Neuronal stem cell (in vitro differentiated cells): ENCODE results near the gene EPM2A.

ENCODE experiments used
- DNase-seq: peaks from one replicate; pipeline ENCODE4 v3.0.0-alpha.2; 2013; ENCODE audit warnings: low spot score
- H2AFZ ChIP-seq: one replicate; pipeline ENCODE4 v1.6.1; 2013; ENCODE audit warnings: mild to moderate bottlenecking, low read length, inconsistent platforms
- H2AK5ac ChIP-seq: 2 replicates; pipeline ENCODE4 v1.6.1; 2013; ENCODE audit warnings: low read depth, mild to moderate bottlenecking, inconsistent platforms, low read length, moderate library complexity, mixed read lengths
- H2BK120ac ChIP-seq: 2 replicates; pipeline ENCODE4 v1.6.1; 2013; ENCODE audit warnings: low read depth, mild to moderate bottlenecking, inconsistent platforms, low read length, moderate library complexity, mixed read lengths
- H2BK12ac ChIP-seq: one replicate; pipeline ENCODE4 v1.6.1; 2013; ENCODE audit warnings: low read length, inconsistent platforms
- H2BK15ac ChIP-seq: 2 replicates; pipeline ENCODE4 v1.6.1; 2013; ENCODE audit warnings: mild to moderate bottlenecking, low read length, inconsistent platforms, mixed read lengths
- H2BK5ac ChIP-seq: one replicate; pipeline ENCODE4 v1.6.1; 2013; ENCODE audit warnings: inconsistent platforms, mild to moderate bottlenecking, low read length, moderate library complexity
- H3K14ac ChIP-seq: one replicate; pipeline ENCODE4 v1.6.1; 2013; ENCODE audit warnings: low read length, inconsistent platforms
- H3K18ac ChIP-seq: 2 replicates; pipeline ENCODE4 v1.6.1; 2013; ENCODE audit warnings: low read length, inconsistent platforms
- H3K23ac ChIP-seq: 2 replicates; pipeline ENCODE4 v1.6.1; 2013; ENCODE audit warnings: low read depth, mild to moderate bottlenecking, mixed read lengths, low read length, inconsistent platforms; ENCODE audit not compliant: poor library complexity
- H3K27ac ChIP-seq: replicated peaks from 3 replicates; pipeline ENCODE4 v1.5.1; 2013; ENCODE audit warnings: low read length, inconsistent platforms
- H3K27me3 ChIP-seq, 3 experiments: 2 replicates each; pipeline ENCODE4 v1.6.1; 2013; ENCODE audit warnings: low read length in 3 of 3, mild to moderate bottlenecking in 2 of 3, inconsistent platforms in 1 of 3, low read depth in 1 of 3, mixed read lengths in 1 of 3, moderate library complexity in 1 of 3; ENCODE audit not compliant: control insufficient read depth in 3 of 3, insufficient read depth in 3 of 3
- H3K36me3 ChIP-seq, 2 donors: replicated peaks in 1 of 2; 2 replicates each; pipeline ENCODE4 v1.6.1; 2013; ENCODE audit warnings: low read length in 2 of 2; ENCODE audit not compliant: control insufficient read depth in 2 of 2, insufficient read depth in 2 of 2
- H3K4ac ChIP-seq: 2 replicates; pipeline ENCODE4 v1.6.1; 2013; ENCODE audit warnings: inconsistent platforms, mild to moderate bottlenecking, low read length, moderate library complexity
- H3K4me1 ChIP-seq, 2 donors: 1 replicate in 1 of 2; 2 replicates in 1 of 2; pipeline ENCODE4 v1.6.1; 2013; ENCODE audit warnings: low read length in 2 of 2, low read depth in 1 of 2; ENCODE audit not compliant: control insufficient read depth in 2 of 2, insufficient read depth in 1 of 2
- H3K4me2 ChIP-seq: one replicate; pipeline ENCODE4 v1.6.1; 2013; ENCODE audit warnings: mild to moderate bottlenecking, low read length, inconsistent platforms; ENCODE audit not compliant: insufficient read depth, poor library complexity, severe bottlenecking
- H3K4me3 ChIP-seq, 2 donors: 2 replicates each; pipeline ENCODE4 v1.5.1; 2013; ENCODE audit warnings: low read length in 2 of 2, mild to moderate bottlenecking in 2 of 2, inconsistent platforms in 1 of 2, moderate library complexity in 1 of 2
- H3K79me1 ChIP-seq: one replicate; pipeline ENCODE4 v1.6.1; 2013; ENCODE audit warnings: low read depth, mild to moderate bottlenecking, inconsistent platforms, low read length, moderate library complexity
- H3K9ac ChIP-seq: one replicate; pipeline ENCODE4 v1.6.1; 2013; ENCODE audit warnings: mild to moderate bottlenecking, low read depth, low read length, inconsistent platforms; ENCODE audit not compliant: poor library complexity
- H3K9me3 ChIP-seq, 2 donors: replicated peaks in 1 of 2; 2 replicates each; pipeline versions ENCODE3 to v1.6.1; 2013; ENCODE audit warnings: low read length in 2 of 2, mild to moderate bottlenecking in 2 of 2, inconsistent platforms in 1 of 2, low read depth in 1 of 2, mixed read lengths in 1 of 2, moderate library complexity in 1 of 2; ENCODE audit not compliant: control insufficient read depth in 2 of 2, insufficient read depth in 1 of 2
- H4K8ac ChIP-seq: one replicate; pipeline ENCODE4 v1.6.1; 2013; ENCODE audit warnings: low read depth, mild to moderate bottlenecking, inconsistent platforms, low read length, moderate library complexity
- H4K91ac ChIP-seq: one replicate; pipeline ENCODE4 v1.6.1; 2013; ENCODE audit warnings: low read length, low read depth, mild to moderate bottlenecking, inconsistent platforms; ENCODE audit not compliant: poor library complexity
- WGBS, 2 donors: extraction: QIAGEN DNeasy Blood & Tissue Kit; methylation state at CpG; one replicate each; pipeline ENCODE4 v1.1.7; 2013; ENCODE audit warnings: missing lambda C conversion rate in 2 of 2, mixed read lengths in 1 of 2; ENCODE audit not compliant: insufficient read length in 2 of 2, insufficient replicate concordance in 1 of 2; ENCODE audit errors: extremely low coverage in 2 of 2; 5-methylcytosine and 5-hydroxymethylcytosine counted together

EPM2A gene

GRCh38 chr6:145733810-145734209, 1.5 kb downstream of the EPM2A start:
- Histone ChIP-seq H3K4me3 (peak overlapping the region in 1 of 2 donors; percentile 68), H3K9me3 (peaks cover 5 to 9% of the 10 kb centered on the region in 2 donors), H2BK15ac (no peak overlapping the region), H3K9ac (no peak overlapping the region), H3K4me2 (no peak overlapping the region), H3K14ac (no peak overlapping the region), H3K36me3 (no peaks in the 10 kb centered on the region), H2AK5ac (no peak overlapping the region), H2BK120ac (no peak overlapping the region), H3K27me3 (no peaks in the 10 kb centered on the region), H3K27ac (no peak overlapping the region), H3K18ac (no peak overlapping the region), H2AFZ (peak overlapping the region; percentile 93), H3K4ac (no peak overlapping the region), H4K91ac (no peak overlapping the region), H3K79me1 (no peaks in the 10 kb centered on the region), H3K23ac (no peak overlapping the region), H4K8ac (no peak overlapping the region), H3K4me1 (peaks cover 0 to 5% of the 10 kb centered on the region in 2 donors), H2BK12ac (no peak overlapping the region), H2BK5ac (no peak overlapping the region)
- no peak for DNase-seq
- no CpG with 5 or more reads among the region's 4 CpGs for WGBS, 2 donors

DNA sequence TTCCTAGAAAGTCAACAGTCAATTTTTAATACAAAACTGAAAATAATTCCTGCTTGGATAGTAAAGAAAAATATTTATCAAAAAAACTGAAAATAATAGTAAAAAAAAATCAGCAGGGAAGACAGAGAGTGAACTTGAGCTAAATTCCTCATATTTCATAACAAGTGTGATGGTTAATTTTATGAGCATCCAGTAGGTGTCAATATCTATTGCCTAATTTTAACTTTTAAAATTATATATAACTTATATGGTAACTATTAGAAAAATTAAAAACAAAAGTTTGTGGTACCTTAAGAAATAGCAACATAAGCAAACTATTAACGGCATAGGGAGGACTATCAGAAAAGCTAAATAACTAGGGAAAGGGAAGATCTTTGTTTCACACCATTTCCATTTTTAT, 2.1 kb downstream of the EPM2A start:
- no peaks in the 10 kb centered on the region for H3K79me1 ChIP-seq
- no peak overlapping the region for H2BK120ac ChIP-seq
- no peak overlapping the region for H3K9ac ChIP-seq
- H2BK12ac ChIP-seq = no peak overlapping the region
- no peak overlapping the region for H3K4ac ChIP-seq
- no peak overlapping the region for H3K14ac ChIP-seq
- WGBS, 2 donors = no CpG with 5 or more reads among the region's 1 CpG
- no peaks in the 10 kb centered on the region for H3K36me3 ChIP-seq
- no peak overlapping the region for H3K4me2 ChIP-seq
- H4K91ac ChIP-seq = no peak overlapping the region
- no peak overlapping the region for H2AFZ ChIP-seq
- peaks cover 0 to 5% of the 10 kb centered on the region in 2 donors for H3K4me1 ChIP-seq
- no peak overlapping the region for H3K27ac ChIP-seq
- H3K18ac ChIP-seq = no peak overlapping the region
- no peak overlapping the region for H2AK5ac ChIP-seq
- H3K27me3 ChIP-seq = no peaks in the 10 kb centered on the region
- no peak overlapping the region for H3K4me3 ChIP-seq
- no peak overlapping the region for H2BK5ac ChIP-seq
- H3K9me3 ChIP-seq = peaks cover 5 to 14% of the 10 kb centered on the region in 2 donors
- no peak overlapping the region for H3K23ac ChIP-seq
- no peak for DNase-seq
- no peak overlapping the region for H2BK15ac ChIP-seq
- H4K8ac ChIP-seq = no peak overlapping the region

DNA sequence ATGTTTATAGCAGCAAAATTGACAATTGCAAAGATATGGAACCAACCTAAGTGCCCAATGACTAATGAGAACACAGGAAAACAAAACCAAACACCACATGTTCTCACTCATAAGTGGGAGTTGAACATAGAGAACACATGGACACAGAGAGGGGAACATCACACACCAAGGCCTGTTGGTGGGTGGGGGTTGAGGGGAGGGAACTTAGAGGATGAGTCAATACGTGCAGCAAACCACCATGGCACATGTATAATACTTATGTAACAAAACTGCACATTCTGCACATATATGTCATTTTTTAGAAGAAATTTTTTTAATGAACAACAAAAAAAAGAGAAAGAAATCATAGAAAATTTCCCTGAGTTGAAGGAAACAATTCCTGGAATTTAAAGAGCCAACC, 3.9 kb downstream of the EPM2A start:
- Histone ChIP-seq H2BK12ac (no peak overlapping the region), H3K9me3 (peaks cover 5 to 16% of the 10 kb centered on the region in 2 donors), H2AK5ac (no peak overlapping the region), H3K4me2 (no peak overlapping the region), H2BK15ac (no peak overlapping the region), H3K79me1 (no peaks in the 10 kb centered on the region), H3K18ac (no peak overlapping the region), H3K14ac (no peak overlapping the region), H3K27me3 (no peaks in the 10 kb centered on the region), H3K4ac (no peak overlapping the region), H2BK5ac (no peak overlapping the region), H2AFZ (no peak overlapping the region), H3K9ac (no peak overlapping the region), H3K4me3 (no peak overlapping the region), H3K36me3 (no peaks in the 10 kb centered on the region), H3K27ac (no peak overlapping the region), H4K8ac (no peak overlapping the region), H3K4me1 (peaks cover 0 to 1% of the 10 kb centered on the region in 2 donors), H3K23ac (no peak overlapping the region), H4K91ac (no peak overlapping the region), H2BK120ac (no peak overlapping the region)
- no CpG with 5 or more reads among the region's 1 CpG for WGBS, 2 donors
- DNase-seq = no peak

- Histone ChIP-seq H2AFZ (no peak overlapping the region), H3K27ac (no peak overlapping the region), H4K8ac (no peak overlapping the region), H4K91ac (no peak overlapping the region), H3K79me1 (no peaks in the 10 kb centered on the region), H2BK15ac (no peak overlapping the region), H2BK120ac (no peak overlapping the region), H2BK12ac (no peak overlapping the region), H3K36me3 (no peaks in the 10 kb centered on the region), H3K23ac (no peak overlapping the region), H3K27me3 (no peaks in the 10 kb centered on the region), H3K4me2 (no peak overlapping the region), H3K4me3 (no peak overlapping the region), H3K4me1 (no peaks in the 10 kb centered on the region), H3K4ac (no peak overlapping the region), H3K9ac (no peak overlapping the region), H2AK5ac (no peak overlapping the region), H3K14ac (no peak overlapping the region), H2BK5ac (no peak overlapping the region), H3K18ac (no peak overlapping the region), H3K9me3 (peaks cover 5 to 16% of the 10 kb centered on the region in 2 donors)
- DNase-seq = no peak
- WGBS, 2 donors = no CpG with 5 or more reads among the region's 2 CpGs
Observed at GRCh38 chr6:145729887-145730286, 5.4 kb downstream of the EPM2A start.
